Measurements from ENCODE around the gene DNAJC30.

DNAJC30 gene

GRCh38 chr7:73708961-73709549 lies 25.8 kb upstream of the DNAJC30 start:
- DNase-seq (ENCODE audit: low read depth in 2 of 3, low spot score in 1 of 3): no peak

- no peak for DNase-seq (ENCODE audit: low read depth in 2 of 3, low spot score in 1 of 3)
These were observed 23.9 kb upstream of the DNAJC30 start for GRCh38 chr7:73707045-73707631.

- DNase-seq (ENCODE audit: low read depth in 2 of 3, low spot score in 1 of 3): peak in 1 of 3 donors; percentile 36
These were observed 23.1 kb upstream of the DNAJC30 start for GRCh38 chr7:73706126-73707044.

- DNase-seq (ENCODE audit: low read depth in 2 of 3, low spot score in 1 of 3): no peak
These were observed 22.3 kb upstream of the DNAJC30 start for GRCh38 chr7:73705551-73705920.

GRCh38 chr7:73704640-73705550 lies 21.6 kb upstream of the DNAJC30 start:
- DNase-seq (ENCODE audit: low read depth in 2 of 3, low spot score in 1 of 3): no peak

- DNase-seq (ENCODE audit: low read depth in 2 of 3, low spot score in 1 of 3): no peak
These were observed 20.7 kb upstream of the DNAJC30 start for GRCh38 chr7:73703757-73704639.

- no peak for DNase-seq (ENCODE audit: low read depth in 2 of 3, low spot score in 1 of 3)
These were observed 20.0 kb upstream of the DNAJC30 start for GRCh38 chr7:73703225-73703624.

- DNase-seq (ENCODE audit: low read depth in 2 of 3, low spot score in 1 of 3): no peak
These were observed 19.4 kb upstream of the DNAJC30 start for GRCh38 chr7:73702665-73703064.

- no peak for DNase-seq (ENCODE audit: low read depth in 2 of 3, low spot score in 1 of 3)
These were observed 19.0 kb upstream of the DNAJC30 start for GRCh38 chr7:73702226-73702625.

- no peak for DNase-seq (ENCODE audit: low read depth in 2 of 3, low spot score in 1 of 3)
These were observed 18.2 kb upstream of the DNAJC30 start for GRCh38 chr7:73701357-73701995.

GRCh38 chr7:73700581-73701134 lies 17.4 kb upstream of the DNAJC30 start:
- DNase-seq (ENCODE audit: low read depth in 2 of 3, low spot score in 1 of 3): no peak

- no peak for DNase-seq (ENCODE audit: low read depth in 2 of 3, low spot score in 1 of 3)
These were observed 16.8 kb upstream of the DNAJC30 start for GRCh38 chr7:73700069-73700423.

- no peak for DNase-seq (ENCODE audit: low read depth in 2 of 3, low spot score in 1 of 3)
These were observed 16.3 kb upstream of the DNAJC30 start for GRCh38 chr7:73699370-73700068.

- no peak for DNase-seq (ENCODE audit: low read depth in 2 of 3, low spot score in 1 of 3)
These were observed 15.2 kb upstream of the DNAJC30 start for GRCh38 chr7:73698410-73698809.

- no peak for DNase-seq (ENCODE audit: low read depth in 2 of 3, low spot score in 1 of 3)
These were observed 13.1 kb upstream of the DNAJC30 start for GRCh38 chr7:73696372-73696771.

- DNase-seq (ENCODE audit: low read depth in 2 of 3, low spot score in 1 of 3): no peak
These were observed 7.4 kb upstream of the DNAJC30 start for GRCh38 chr7:73690646-73691045.

GRCh38 chr7:73688288-73688687 lies 5.0 kb upstream of the DNAJC30 start:
- no peak for DNase-seq (ENCODE audit: low read depth in 2 of 3, low spot score in 1 of 3)

- no peak for DNase-seq (ENCODE audit: low read depth in 2 of 3, low spot score in 1 of 3)
These were observed 2.1 kb upstream of the DNAJC30 start for GRCh38 chr7:73685311-73685710.
